K562 (cell line): ENCODE measurements around the gene PACS2. TPM values are rescaled to one million over a fixed set of nuclear protein-coding genes. Genes with fewer than 3 reads are reported as not detected.

Source experiments
- HNRNPLL ChIP-seq: fragments of 200-400 bp; formaldehyde crosslinking; IDR thresholded peaks from 2 replicates; pipeline ENCODE4 v1.6.1; 2017; ENCODE audit warnings: low read length, low read depth, mild to moderate bottlenecking; ENCODE audit not compliant: poor library complexity, severe bottlenecking
- PKNOX1 ChIP-seq: fragments of 450-650 bp; IDR thresholded peaks from 2 replicates; pipeline ENCODE4 v1.6.1; 2016
- polyA plus RNA-seq, 8 experiments: library from polyadenylated mRNA; depleted of rRNA in 4 of 8; stranded (reverse) in 5 of 8; unstranded in 3 of 8; fragments of >200 nt; fragmentation: Nextera tagmentation in 2 of 8; fragmentation: Illumina TruSeq in 1 of 8; extraction: Ambion mirVana in 2 of 8; extraction: Trizol in 1 of 8; gene quantifications; 2 replicates each; pipeline versions ENCODE4 v1.2.1 to v1.2.3, GENCODE V29; 2011 to 2014; ENCODE audit warnings: inconsistent platforms in 1 of 8, missing spikeins in 1 of 8
- total RNA-seq, 7 experiments: library from RNA; depleted of rRNA in 6 of 7; stranded (reverse); fragments of >200 nt in 6 of 7; fragmentation: Illumina TruSeq in 2 of 7; extraction: Trizol in 2 of 7; gene quantifications; 2 replicates each; pipeline versions ENCODE4 v1.2.1 to v1.2.3, GENCODE V29; 2011 to 2021; ENCODE audit warnings: low replicate concordance in 1 of 7
- TF ChIP-seq, protein P1 (sequence below): fragments of 450-650 bp; IDR thresholded peaks from 2 replicates; pipeline ENCODE4 v1.6.1; 2016; ENCODE audit warnings: low read depth

The PACS2 gene
- total and polyA plus RNA-seq, 9 of the 15 experiments (the other 6 are each of a cell fraction or from before 2014, with no cell fraction given): 0.11 to 20.8 (median 9.9) TPM

DNA sequence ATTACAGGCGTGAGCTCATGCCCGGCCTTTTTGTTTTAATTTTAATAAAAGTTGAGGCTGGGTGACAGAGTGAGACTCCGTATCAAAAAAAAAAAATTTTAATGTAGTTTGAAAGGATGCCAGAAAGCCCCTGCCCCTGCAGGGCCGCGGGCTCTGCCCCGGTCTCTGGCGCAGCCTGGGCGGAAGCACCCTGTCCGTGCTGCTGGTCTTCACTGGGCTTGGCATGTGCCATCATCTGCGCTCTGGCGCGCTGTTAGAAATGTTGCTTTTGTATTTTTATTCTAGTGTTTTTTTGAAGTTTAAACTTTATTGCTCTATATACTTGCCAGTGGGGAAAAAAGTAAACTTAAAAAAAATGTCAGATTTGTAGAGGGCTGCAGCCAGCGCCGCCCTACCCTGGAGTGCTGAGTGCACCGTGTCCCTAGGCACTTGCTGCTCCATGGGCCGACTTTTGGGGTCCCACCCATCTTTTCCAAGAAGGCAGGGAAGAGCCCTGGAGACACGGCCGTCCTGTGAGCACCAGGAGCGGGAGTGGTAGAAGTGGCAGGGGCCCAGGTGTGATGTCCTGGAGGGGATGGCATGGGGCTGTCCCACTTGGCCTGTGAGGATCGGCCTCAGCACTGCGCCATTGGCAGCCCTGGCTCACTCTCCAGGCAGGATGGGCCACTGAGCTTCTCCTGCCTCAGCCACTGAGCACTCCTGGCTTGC lies 109.1 kb downstream of the PACS2 start (continued):
- no peak for TF ChIP-seq HNRNPLL
- TF ChIP-seq, protein P1, sequence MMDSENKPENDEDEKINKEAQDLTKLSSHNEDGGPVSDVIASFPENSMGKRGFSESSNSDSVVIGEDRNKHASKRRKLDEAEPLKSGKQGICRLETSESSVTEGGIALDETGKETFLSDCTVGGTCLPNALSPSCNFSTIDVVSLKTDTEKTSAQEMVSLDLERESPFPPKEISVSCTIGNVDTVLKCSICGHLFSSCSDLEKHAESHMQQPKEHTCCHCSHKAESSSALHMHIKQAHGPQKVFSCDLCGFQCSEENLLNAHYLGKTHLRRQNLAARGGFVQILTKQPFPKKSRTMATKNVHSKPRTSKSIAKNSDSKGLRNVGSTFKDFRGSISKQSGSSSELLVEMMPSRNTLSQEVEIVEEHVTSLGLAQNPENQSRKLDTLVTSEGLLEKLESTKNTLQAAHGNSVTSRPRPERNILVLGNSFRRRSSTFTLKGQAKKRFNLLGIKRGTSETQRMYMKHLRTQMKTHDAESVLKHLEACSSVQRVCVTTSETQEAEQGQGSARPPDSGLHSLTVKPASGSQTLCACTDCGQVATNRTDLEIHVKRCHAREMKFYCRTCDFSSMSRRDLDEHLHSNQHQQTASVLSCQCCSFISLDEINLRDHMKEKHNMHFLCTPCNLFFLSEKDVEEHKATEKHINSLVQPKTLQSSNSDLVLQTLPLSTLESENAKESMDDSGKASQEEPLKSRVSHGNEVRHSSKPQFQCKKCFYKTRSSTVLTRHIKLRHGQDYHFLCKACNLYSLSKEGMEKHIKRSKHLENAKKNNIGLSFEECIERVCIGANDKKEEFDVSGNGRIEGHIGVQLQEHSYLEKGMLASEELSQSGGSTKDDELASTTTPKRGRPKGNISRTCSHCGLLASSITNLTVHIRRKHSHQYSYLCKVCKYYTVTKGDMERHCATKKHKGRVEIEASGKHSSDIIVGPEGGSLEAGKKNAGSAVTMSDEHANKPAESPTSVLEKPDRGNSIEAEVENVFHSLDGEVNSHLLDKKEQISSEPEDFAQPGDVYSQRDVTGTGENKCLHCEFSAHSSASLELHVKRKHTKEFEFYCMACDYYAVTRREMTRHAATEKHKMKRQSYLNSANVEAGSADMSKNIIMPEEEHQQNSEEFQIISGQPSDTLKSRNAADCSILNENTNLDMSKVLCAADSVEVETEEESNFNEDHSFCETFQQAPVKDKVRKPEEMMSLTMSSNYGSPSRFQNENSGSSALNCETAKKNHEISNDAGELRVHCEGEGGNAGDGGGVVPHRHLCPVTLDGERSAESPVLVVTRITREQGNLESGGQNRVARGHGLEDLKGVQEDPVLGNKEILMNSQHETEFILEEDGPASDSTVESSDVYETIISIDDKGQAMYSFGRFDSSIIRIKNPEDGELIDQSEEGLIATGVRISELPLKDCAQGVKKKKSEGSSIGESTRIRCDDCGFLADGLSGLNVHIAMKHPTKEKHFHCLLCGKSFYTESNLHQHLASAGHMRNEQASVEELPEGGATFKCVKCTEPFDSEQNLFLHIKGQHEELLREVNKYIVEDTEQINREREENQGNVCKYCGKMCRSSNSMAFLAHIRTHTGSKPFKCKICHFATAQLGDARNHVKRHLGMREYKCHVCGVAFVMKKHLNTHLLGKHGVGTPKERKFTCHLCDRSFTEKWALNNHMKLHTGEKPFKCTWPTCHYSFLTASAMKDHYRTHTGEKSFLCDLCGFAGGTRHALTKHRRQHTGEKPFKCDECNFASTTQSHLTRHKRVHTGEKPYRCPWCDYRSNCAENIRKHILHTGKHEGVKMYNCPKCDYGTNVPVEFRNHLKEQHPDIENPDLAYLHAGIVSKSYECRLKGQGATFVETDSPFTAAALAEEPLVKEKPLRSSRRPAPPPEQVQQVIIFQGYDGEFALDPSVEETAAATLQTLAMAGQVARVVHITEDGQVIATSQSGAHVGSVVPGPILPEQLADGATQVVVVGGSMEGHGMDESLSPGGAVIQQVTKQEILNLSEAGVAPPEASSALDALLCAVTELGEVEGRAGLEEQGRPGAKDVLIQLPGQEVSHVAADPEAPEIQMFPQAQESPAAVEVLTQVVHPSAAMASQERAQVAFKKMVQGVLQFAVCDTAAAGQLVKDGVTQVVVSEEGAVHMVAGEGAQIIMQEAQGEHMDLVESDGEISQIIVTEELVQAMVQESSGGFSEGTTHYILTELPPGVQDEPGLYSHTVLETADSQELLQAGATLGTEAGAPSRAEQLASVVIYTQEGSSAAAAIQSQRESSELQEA: no peak
- no peak for TF ChIP-seq PKNOX1
